Kidney (tissue), 14 donors: ENCODE data around the gene TPRG1. TPM values are rescaled to one million over a fixed set of nuclear protein-coding genes. Genes with fewer than 3 reads are reported as not detected.

Experiments used
- DNase-seq, 5 donors: peaks; one replicate each; pipeline ENCODE4 v3.0.0-alpha.2; 2013 to 2020
- FAIRE-seq: peaks from 2 replicates; lab custom pipeline; 2012; peaks lifted over from hg19 to GRCh38; lab: Jason Lieb, UNC
- H3K27ac ChIP-seq, 2 donors: one replicate each; pipeline ENCODE4 v1.7.0; 2013; ENCODE audit warnings: low read depth in 2 of 2, low read length in 2 of 2, inconsistent platforms in 1 of 2
- H3K27me3 ChIP-seq: one replicate; pipeline ENCODE4 v1.7.1; 2013; ENCODE audit warnings: low read length, inconsistent platforms; ENCODE audit not compliant: control insufficient read depth, insufficient read depth
- H3K36me3 ChIP-seq, 3 donors: one replicate each; pipeline versions ENCODE4 v1.7.0 to v1.7.1; 2013; ENCODE audit warnings: low read length in 3 of 3, control low read depth in 1 of 3, inconsistent platforms in 1 of 3; ENCODE audit not compliant: insufficient read depth in 3 of 3, control insufficient read depth in 2 of 3
- H3K4me1 ChIP-seq, 3 donors: one replicate each; pipeline versions ENCODE4 v1.7.0 to v1.7.1; 2013; ENCODE audit warnings: low read length in 3 of 3, inconsistent platforms in 1 of 3, low read depth in 1 of 3; ENCODE audit not compliant: control insufficient read depth in 2 of 3, insufficient read depth in 2 of 3
- H3K4me3 ChIP-seq, 3 donors: one replicate each; pipeline versions ENCODE4 v1.7.0 to v1.8.1; 2013; ENCODE audit warnings: low read length in 3 of 3, control low read depth in 1 of 3, inconsistent platforms in 1 of 3
- H3K9ac ChIP-seq, 3 donors: one replicate each; pipeline versions ENCODE4 v1.7.0 to v1.7.1; 2013; ENCODE audit warnings: low read length in 3 of 3, control low read depth in 1 of 3, inconsistent platforms in 1 of 3
- H3K9me3 ChIP-seq, 3 donors: one replicate each; pipeline versions ENCODE4 v1.7.0 to v1.7.1; 2013; ENCODE audit warnings: low read length in 3 of 3, control low read depth in 1 of 3, inconsistent platforms in 1 of 3; ENCODE audit not compliant: control insufficient read depth in 2 of 3, insufficient read depth in 1 of 3
- CTCF ChIP-seq: IDR thresholded peaks from 3 replicates; pipeline ENCODE4 v1.5.1; 2012; ENCODE audit warnings: mild to moderate bottlenecking, moderate library complexity, borderline replicate concordance; ENCODE audit not compliant: insufficient read depth; ENCODE audit errors: extremely low read depth
- intact Hi-C: fragments of 100-400 bp; cut with DNase I; formaldehyde crosslinking; loops from one replicate; pipeline ENCODE4 v1.11.1; 2022
- polyA plus RNA-seq: library from polyadenylated mRNA; stranded (reverse); fragments of 350-450 nt; fragmentation: Illumina TruSeq; extraction: RNeasy Lipid Tissue Mini Kit (QIAGEN cat#74804); gene quantifications from one replicate; pipeline ENCODE4 v1.2.3, GENCODE V29; 2014; ENCODE audit warnings: low read depth, low replicate concordance; ENCODE audit not compliant: insufficient read depth
- total RNA-seq: library from RNA; stranded (reverse); fragmentation: NEBNext Ultra II Directional; extraction: Animal tissue kit (Norgen Biotek cat#: 25700); gene quantifications from one replicate; pipeline ENCODE4 v1.2.1, GENCODE V29; 2021
- donor health status: control.
- donor health status: control.
- donor health status: control.
- donor health status: control.
- donor health status: control.
- donor health status: DM: yes; HTN: yes; CAD: no.
- donor health status: Normal renal cell carcinoma (clear cell type).

The TPRG1 gene
- total and polyA plus RNA-seq, 2 donors from 2014 or later: 0.37 to 2.7 TPM

DNA sequence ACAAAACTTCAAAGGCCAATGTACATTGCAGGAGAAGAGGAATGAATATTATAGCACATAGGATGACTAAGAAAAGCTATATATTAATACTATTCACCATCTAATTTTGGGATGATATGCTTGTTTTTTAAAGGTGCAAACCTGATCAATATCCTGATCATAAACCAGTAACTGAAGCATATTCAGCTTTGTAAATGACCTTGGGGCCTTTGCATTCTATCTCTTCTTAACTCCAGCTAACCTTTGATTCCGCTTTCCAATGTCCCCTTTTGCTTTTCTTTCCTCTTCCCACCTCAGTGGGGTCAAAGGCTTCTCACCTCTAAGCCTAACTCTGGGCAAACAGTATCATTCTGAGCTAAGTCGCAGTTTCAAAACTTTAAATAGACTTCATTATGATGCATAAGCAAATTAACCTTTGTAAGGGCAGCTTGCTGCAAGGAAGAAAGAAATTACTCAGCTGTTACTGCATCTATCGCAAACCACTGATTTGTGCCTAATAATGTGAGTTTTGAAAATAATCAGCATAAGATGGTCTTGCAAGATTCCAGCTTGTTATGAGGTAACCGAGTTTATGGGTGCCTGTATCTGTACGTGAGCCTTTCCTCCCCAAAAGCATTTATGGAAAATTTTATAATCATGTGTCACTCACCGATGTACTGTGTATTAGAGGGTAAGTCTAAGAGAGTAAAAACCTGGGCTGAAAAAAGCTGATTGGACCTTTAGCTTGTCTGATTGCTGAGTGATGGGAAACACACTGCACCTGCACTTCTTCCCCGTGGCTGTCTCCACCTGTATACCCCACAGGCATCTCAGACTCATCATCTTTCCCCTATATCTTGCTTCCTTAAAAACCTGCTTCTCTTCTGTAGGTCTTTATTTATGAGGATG lies 116.8 kb downstream of the TPRG1 start:
- Histone ChIP-seq H3K9ac (no peak overlapping the region), H3K9me3 (no peaks in the 10 kb centered on the region), H3K4me3 (no peak overlapping the region), H3K27ac (no peak overlapping the region), H3K27me3 (no peaks in the 10 kb centered on the region), H3K4me1 (peaks cover 0 to 2% (median 0%) of the 10 kb centered on the region in 3 donors), H3K36me3 (no peaks in the 10 kb centered on the region)
- DNase-seq: no peak
- no peak for TF ChIP-seq CTCF
- no peak for FAIRE-seq
- intact Hi-C loops: no loop called here

DNA sequence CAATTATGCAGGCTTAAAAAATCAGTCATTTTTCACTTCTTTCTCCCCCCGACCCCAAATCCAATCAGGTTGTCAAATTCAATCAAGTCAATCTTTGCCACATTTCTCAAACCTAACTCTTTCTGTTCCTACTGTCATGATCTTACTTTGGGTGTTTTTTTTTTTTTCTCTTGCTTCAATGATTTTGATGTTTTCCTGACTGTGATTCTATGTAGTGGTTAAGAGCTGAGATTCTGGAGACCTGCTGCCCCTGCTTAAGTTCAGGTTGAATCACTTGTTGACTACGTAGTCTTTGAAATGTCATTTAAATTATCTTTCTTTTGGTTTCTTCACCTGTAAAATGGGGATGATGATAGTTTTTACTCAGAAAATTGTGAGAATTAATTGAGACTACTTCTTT lies 117.5 kb downstream of the TPRG1 start:
- Histone ChIP-seq H3K4me1 (peaks cover 0 to 2% (median 0%) of the 10 kb centered on the region in 3 donors), H3K9me3 (no peaks in the 10 kb centered on the region), H3K36me3 (no peaks in the 10 kb centered on the region), H3K27ac (no peak overlapping the region), H3K9ac (no peak overlapping the region), H3K4me3 (no peak overlapping the region), H3K27me3 (no peaks in the 10 kb centered on the region)
- no peak for TF ChIP-seq CTCF
- FAIRE-seq: no peak
- intact Hi-C loops: no loop called here
- DNase-seq: no peak

GRCh38 chr3:189292667-189293484 lies 121.1 kb downstream of the TPRG1 start:
- H3K9me3 ChIP-seq: no peaks in the 10 kb centered on the region
- no peak overlapping the region for H3K27ac ChIP-seq
- no peak overlapping the region for H3K9ac ChIP-seq
- intact Hi-C loops: no loop called here
- H3K36me3 ChIP-seq: no peaks in the 10 kb centered on the region
- TF ChIP-seq CTCF: no peak
- H3K4me3 ChIP-seq: no peak overlapping the region
- no peaks in the 10 kb centered on the region for H3K27me3 ChIP-seq
- H3K4me1 ChIP-seq: peaks cover 0 to 2% (median 0%) of the 10 kb centered on the region in 3 donors
- no peak for FAIRE-seq
- no peak for DNase-seq
